NCI-H774 (cell line): ENCODE results near the gene GCG.

ENCODE experiments used
- DNase-seq: peaks from one replicate; lab custom pipeline; 2025; lab: John Stamatoyannopoulos, UW

Gene GCG

DNA sequence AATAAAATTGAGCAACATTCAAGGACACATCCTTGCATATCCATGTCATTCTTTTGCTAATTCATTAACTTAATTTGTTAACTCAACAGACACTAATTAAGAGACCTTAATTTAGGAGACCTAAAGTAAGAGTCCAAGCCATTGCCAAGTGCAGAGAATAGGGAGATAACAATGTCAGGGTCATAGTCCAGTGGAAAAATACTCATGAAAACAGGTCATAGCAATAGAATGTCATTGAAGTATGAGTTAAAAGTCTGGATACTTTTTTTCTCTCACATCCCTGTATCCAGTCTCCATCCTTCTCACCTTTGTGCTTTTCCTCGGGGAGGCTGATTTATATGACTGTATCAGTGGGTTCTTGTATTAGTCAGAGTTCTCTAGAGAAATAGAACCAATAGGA is 51.5 kb downstream of the GCG start:
- no peak for DNase-seq

DNA sequence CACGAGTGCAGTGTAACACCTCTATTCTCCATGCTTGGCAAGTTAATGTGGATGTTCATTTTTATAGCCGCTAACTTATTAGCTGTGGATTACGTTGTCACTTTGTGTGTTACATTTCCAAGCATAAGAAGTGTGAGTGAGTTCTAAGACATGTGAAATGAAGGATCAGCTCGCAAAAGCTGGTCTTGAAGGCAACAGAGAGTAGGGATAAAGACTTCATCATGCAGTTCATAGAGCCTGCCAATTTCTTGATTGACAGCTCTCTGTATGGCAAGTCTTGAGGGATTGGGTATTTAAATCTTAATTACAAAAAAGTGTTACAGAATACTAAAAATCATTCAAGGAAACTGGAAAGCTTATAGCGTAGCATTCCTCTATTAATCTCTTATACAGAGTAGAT is 52.2 kb downstream of the GCG start:
- DNase-seq = no peak
